ENCODE results near the gene GPRC5C. TPM values are rescaled to one million over a fixed set of nuclear protein-coding genes. Genes with fewer than 3 reads are reported as not detected.

GPRC5C gene
- total and polyA plus RNA-seq, 9 of the 15 experiments (the other 6 are each of a cell fraction or from before 2014, with no cell fraction given), result 0.28 to 9.0 (median 4.1) TPM

DNA sequence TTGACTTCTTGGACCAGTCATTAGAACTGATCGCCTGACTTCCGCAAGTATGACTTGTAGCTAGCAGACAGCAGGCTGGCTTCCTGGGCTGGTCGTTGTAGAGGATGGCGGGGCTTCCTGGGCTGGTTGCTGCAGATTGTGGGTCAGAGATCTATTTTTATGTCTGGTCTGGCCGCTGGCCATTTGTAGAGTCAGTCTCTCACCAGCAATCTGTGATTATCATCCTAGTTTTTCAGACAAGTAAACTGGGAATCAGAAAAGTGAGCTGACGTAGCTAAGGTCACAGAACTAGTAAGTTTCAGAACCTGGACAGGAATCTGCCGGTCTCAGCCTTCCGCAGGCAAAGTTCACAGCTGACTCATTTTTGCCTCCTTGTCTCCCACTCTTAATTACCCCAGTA is 45.5 kb upstream of the GPRC5C start (continued):
- TF ChIP-seq POU5F1 (IDR thresholded peaks at IDR 0.05; ENCODE audit: borderline replicate concordance, low read depth, low read length, partially characterized antibody), result no peak
- no peak for TF ChIP-seq ARNT (IDR thresholded peaks at IDR 0.05)
- TF ChIP-seq, protein P1, sequence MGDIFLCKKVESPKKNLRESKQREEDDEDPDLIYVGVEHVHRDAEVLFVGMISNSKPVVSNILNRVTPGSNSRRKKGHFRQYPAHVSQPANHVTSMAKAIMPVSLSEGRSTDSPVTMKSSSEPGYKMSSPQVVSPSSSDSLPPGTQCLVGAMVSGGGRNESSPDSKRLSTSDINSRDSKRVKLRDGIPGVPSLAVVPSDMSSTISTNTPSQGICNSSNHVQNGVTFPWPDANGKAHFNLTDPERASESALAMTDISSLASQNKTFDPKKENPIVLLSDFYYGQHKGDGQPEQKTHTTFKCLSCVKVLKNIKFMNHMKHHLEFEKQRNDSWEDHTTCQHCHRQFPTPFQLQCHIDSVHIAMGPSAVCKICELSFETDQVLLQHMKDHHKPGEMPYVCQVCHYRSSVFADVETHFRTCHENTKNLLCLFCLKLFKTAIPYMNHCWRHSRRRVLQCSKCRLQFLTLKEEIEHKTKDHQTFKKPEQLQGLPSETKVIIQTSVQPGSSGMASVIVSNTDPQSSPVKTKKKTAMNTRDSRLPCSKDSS (IDR thresholded peaks at IDR 0.05; ENCODE audit: low read depth, partially characterized antibody), result no peak
- TF ChIP-seq ZNF696 (CRISPR knock-in tag; conservative IDR thresholded peaks at IDR 0.05), result no peak
- TF ChIP-seq RFX7 (CRISPR knock-in tag; IDR thresholded peaks at IDR 0.05), result no peak
- TF ChIP-seq, protein P2, sequence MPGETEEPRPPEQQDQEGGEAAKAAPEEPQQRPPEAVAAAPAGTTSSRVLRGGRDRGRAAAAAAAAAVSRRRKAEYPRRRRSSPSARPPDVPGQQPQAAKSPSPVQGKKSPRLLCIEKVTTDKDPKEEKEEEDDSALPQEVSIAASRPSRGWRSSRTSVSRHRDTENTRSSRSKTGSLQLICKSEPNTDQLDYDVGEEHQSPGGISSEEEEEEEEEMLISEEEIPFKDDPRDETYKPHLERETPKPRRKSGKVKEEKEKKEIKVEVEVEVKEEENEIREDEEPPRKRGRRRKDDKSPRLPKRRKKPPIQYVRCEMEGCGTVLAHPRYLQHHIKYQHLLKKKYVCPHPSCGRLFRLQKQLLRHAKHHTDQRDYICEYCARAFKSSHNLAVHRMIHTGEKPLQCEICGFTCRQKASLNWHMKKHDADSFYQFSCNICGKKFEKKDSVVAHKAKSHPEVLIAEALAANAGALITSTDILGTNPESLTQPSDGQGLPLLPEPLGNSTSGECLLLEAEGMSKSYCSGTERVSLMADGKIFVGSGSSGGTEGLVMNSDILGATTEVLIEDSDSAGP (CRISPR knock-in tag; IDR thresholded peaks at IDR 0.05), result no peak
- TF ChIP-seq ELK1 (CRISPR knock-in tag; IDR thresholded peaks at IDR 0.05), result no peak
- TF ChIP-seq FOXA1 (IDR thresholded peaks at IDR 0.05; ENCODE audit: borderline replicate concordance), result no peak
- TF ChIP-seq NCOA2 (IDR thresholded peaks at IDR 0.05; ENCODE audit: partially characterized antibody in 2 of 2), result no peak
- TF ChIP-seq SMARCE1 (IDR thresholded peaks at IDR 0.05), result no peak
- TF ChIP-seq, protein P3, sequence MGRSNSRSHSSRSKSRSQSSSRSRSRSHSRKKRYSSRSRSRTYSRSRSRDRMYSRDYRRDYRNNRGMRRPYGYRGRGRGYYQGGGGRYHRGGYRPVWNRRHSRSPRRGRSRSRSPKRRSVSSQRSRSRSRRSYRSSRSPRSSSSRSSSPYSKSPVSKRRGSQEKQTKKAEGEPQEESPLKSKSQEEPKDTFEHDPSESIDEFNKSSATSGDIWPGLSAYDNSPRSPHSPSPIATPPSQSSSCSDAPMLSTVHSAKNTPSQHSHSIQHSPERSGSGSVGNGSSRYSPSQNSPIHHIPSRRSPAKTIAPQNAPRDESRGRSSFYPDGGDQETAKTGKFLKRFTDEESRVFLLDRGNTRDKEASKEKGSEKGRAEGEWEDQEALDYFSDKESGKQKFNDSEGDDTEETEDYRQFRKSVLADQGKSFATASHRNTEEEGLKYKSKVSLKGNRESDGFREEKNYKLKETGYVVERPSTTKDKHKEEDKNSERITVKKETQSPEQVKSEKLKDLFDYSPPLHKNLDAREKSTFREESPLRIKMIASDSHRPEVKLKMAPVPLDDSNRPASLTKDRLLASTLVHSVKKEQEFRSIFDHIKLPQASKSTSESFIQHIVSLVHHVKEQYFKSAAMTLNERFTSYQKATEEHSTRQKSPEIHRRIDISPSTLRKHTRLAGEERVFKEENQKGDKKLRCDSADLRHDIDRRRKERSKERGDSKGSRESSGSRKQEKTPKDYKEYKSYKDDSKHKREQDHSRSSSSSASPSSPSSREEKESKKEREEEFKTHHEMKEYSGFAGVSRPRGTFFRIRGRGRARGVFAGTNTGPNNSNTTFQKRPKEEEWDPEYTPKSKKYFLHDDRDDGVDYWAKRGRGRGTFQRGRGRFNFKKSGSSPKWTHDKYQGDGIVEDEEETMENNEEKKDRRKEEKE (IDR thresholded peaks at IDR 0.05; ENCODE audit: borderline replicate concordance in 1 of 2, control insufficient read depth in 1 of 2, low read depth in 2 of 2, low read length in 1 of 2), result no peak
- no peak for TF ChIP-seq ATF1 (CRISPR knock-in tag; IDR thresholded peaks at IDR 0.05)
- 0 out of 2 replicates have a peak, but pooled peaks have one; percentile 13 for TF ChIP-seq ATF1 (tag; IDR thresholded peaks at IDR 0.05)
- TF ChIP-seq, protein P4, sequence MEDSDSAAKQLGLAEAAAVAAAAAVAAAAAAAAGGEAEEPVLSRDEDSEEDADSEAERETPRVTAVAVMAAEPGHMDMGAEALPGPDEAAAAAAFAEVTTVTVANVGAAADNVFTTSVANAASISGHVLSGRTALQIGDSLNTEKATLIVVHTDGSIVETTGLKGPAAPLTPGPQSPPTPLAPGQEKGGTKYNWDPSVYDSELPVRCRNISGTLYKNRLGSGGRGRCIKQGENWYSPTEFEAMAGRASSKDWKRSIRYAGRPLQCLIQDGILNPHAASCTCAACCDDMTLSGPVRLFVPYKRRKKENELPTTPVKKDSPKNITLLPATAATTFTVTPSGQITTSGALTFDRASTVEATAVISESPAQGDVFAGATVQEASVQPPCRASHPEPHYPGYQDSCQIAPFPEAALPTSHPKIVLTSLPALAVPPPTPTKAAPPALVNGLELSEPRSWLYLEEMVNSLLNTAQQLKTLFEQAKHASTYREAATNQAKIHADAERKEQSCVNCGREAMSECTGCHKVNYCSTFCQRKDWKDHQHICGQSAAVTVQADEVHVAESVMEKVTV (CRISPR knock-in tag; IDR thresholded peaks at IDR 0.05), result no peak
- no peak for TF ChIP-seq PTBP1 (IDR thresholded peaks at IDR 0.05; ENCODE audit: low read depth, low read length)
